HG02884 (cell line): ENCODE results near the gene EPHA4.

ENCODE experiments used
- ATAC-seq: cut with Tn5 transposase; IDR thresholded peaks from one replicate; pipeline ENCODE4 v1.9.1; 2021; ENCODE audit warnings: mild to moderate bottlenecking, moderate library complexity; ENCODE audit not compliant: unreplicated experiment

The EPHA4 gene

DNA sequence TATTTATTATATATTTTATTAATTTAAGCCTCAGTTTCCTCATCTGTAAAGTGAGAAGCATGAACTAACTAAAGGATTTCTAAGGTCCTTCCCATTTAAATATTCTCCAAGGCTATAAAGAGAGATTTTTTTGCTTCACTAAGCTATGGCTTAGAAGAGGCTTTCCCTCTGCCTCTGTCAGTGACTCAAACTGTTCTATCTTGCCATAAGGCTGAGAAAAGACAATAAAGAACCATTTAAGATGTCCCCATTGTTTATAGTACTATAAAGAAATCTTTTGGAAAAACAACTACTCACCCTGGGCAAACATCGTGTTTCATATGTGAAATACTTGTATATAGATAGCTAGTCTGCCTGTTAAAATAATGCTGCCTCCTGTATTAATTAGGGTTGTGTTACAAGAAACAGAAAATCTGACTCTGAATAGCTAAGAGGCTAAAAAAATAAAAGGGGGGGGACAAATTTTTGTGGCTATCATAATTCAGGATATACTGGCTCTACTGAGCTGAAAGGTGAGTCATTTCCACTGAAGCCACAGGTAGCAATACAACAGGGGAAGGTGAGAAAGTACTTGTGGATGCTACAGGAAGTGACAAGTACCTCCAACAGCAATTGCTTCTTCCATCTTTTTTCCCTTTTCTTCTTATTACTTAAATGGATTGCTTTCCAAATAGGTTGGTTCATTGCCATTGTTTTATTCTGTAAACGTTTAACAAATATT is 25.4 kb downstream of the EPHA4 start:
- no peak for ATAC-seq

DNA sequence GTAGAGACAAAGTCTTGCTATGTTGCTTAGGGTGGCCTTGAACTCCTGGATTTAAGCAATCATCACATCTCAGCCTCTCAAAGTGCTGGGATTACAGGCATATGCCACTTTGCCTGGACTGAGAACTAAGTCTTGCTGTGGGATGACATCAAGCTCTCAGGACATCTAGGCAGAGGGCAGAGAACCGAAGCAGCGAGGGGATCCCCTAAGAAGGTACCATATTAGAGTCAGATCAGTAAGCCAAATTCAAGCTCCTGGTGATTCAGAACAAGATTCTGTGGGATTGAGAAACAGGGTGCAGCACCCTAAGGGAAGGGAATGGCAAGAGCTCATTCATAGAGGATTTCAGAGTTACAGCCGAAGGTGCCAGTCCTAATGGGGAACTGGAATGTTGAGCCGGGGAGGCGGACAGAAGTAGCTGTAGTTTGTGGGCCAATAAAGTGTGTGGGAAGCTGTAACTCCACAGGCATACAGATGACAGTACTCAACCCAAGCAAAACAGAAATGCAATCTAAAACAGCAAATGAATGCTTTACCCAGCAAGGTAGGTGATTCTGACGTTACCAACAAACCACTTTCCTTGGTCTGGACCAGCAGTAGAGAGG is 30.9 kb downstream of the EPHA4 start:
- ATAC-seq: no peak

DNA sequence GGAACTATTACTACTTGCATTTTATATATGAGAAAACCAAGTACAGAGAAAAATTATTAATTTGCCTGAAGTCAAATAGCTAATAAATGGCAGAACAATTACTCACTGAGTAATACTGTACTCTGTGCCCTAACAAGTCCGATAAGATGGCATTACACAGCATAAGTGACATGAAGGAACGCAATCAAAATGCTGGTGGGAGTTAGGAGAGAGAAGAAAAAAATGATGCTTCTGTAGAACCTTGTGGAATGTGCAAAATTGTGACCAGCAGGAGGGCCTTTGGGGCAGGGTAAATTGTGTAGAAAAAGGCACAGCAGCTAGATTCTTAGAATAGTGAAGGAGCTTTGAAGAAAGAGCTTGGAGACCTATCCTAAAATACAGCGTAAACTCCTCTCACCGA is 32.9 kb downstream of the EPHA4 start:
- no peak for ATAC-seq

DNA sequence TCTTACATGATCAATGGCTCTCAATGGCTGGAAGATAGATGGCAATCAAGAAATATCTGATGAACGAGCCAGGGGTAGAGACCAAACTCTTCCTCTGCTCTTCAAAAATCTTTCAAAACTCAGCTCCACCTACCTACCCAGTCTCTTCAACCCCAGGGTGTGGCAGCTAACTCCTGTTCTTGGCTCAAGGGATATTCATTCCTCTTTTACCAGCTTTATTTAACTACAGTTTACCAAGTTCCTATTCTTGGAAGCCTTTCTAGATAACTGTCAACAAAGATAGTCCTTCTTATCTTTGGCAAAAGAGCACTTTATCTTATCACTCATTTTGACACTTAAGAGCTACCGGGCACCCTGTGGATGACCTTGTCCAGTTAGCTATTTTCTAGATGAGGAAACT is 36.3 kb downstream of the EPHA4 start:
- no peak for ATAC-seq

DNA sequence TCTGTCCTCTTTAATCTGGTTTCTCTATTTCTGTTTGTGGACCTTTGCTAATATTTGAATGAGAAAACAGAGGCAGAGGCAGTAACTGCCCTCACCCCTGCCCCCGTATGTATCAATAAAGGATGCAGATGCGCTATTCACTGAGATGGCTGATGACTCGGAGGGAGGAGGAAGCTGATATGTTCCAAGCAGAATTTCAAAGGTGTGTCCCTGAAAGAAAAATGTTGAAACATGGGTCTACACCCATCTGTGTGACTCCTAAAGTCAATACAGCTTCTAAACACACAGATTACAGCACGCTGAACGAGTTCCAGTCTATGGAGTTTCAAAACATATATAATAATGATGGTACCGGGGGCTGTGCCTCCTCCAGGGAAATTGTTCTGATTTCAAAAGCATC is 38.8 kb downstream of the EPHA4 start:
- no peak for ATAC-seq

DNA sequence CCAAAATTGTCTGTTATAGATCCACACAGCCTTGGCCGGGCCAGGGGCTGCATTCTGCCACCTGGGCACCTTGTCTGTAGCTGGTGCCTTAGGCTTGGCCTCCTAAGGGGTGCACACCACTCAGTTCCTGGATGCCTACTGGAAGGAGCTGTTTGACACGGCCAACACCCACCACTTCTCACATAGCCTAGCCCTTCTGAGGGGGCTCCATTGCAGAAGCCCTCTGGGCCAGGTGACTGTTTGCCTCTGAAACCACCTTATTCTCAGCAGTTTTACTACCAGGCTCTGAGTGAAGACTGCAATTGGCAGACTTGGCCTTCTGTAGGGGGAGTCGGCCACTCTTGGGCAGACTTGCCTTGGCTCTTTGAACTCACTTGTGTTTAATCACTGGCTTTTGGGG is 39.5 kb downstream of the EPHA4 start:
- no peak for ATAC-seq

DNA sequence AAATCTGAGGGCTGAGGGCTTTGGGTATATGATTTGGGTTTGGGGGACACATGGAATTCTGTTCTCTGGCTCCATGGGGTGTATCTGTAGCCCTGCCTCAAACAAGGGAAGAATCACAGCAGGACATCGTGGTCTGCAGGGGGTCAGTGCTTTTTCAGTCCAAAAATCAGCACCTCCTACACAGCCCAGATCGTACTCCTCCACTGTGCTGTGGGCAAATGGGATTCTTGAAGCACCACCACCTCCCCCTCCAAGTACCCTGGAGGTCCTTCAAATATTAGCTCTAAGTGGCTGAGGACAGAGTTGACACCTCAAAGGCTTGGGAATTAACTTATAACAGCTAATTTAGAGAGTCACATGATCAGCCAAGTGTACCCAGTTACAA is 41.5 kb downstream of the EPHA4 start:
- ATAC-seq: no peak

DNA sequence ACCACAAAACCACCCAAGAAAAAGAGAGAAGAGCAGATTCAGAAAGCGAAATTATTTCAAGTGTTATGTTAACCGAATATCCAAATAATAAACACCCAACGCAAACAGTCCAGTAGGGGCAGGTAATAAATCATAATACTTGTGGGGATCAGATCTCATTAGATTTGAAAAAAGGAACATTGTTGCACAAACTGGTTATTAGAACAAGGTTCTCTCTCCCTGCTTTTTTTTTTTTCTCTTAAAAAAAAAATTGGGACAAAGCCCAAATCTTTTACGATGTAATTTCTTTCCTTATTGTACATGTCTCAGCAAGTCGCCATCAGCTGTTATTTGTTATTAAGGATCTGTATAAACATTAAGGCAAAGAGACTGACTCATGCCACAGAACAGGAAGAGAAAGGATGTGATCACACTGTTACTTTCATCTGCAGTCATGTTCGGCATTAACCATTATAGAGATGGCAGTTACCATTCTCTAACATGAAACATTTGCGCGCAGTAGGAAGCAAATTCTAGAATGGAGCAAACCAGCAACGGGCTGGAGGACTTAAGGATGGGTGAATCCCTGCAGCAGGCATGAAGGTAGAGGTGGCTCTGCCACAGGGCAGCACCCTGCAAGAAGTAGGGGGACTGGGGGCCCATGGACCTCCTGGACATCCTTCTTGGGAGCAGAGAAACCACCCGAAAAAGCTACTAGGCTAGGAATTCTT is 42.0 kb downstream of the EPHA4 start:
- no peak for ATAC-seq

DNA sequence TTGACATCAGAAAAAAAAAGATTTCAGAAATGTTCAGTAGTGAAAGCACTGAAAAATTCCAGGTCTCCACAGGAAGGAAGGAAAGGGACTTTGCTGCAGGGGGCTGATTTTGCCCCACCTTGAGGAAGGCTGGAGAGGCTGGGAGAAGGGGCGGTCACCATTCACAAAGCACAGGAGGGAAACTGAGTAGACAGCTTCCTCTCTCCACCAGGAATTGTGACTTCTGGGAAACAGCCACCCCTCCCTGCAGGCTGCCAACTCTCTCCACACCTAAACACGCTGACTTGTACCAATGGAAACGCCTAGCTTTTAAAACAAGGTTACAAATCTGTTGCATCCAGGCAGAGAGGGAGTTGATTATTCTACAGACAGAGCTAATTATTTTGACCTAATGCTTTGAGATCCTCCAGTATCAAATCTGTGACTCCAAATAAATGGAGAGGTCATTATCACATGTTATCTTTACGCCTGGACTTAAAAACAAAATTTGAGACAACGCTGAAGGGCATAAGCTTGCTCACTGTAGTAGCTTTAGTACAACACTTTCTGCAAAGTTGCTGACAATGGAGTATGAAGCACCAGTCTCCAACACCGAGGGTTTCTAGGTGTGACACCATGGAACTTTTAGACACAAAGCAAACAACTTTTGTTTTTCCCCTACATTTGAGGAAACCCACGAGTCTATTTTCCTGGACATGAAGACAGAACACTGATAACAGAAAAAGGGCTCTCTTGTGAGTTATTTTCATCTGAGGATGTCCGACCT is 42.7 kb downstream of the EPHA4 start:
- ATAC-seq: no peak

DNA sequence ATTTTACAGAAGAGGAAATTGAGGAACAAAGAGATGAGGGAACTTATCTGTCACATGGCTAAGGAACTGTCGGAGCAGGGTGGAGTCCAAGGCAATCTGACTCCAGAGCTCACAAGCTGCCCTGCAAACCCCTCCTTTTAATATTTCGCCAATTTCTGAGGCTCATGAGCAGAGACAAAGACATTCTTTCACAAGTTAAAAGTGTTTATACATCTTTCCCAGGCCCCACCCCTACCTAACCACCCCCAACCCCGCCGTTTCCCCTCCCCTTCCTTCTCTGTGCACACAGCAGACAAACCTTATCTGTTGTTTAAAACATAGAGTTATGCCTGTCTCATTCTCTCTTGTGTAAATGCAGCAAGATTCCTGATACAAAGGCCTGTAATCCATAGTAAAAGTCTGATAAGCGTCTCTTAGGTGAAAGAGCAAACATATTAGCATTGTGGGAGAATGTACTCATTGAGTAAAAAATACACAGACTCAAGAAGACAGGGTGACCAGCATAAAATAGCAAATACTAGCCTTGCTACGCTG is 44.3 kb downstream of the EPHA4 start:
- ATAC-seq: no peak

DNA sequence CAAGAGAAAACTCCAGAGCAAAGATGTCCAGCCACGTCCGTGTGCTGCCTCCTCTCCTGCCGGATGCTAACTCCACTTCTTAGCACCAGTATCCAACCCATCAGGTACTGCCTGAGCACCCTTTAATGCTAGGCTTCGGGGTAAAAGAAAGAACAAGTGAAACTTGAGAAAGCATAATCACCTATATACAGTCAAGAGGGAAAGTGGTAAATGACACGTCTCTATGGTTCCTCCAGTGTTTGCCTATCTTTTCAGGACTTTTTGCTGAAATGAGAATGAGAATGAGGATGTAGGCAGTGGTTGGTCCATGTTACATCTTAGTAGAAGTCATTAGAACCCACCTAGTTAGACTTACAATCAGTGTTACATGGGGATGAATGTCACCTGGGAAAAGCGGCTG is 47.9 kb downstream of the EPHA4 start:
- no peak for ATAC-seq

DNA sequence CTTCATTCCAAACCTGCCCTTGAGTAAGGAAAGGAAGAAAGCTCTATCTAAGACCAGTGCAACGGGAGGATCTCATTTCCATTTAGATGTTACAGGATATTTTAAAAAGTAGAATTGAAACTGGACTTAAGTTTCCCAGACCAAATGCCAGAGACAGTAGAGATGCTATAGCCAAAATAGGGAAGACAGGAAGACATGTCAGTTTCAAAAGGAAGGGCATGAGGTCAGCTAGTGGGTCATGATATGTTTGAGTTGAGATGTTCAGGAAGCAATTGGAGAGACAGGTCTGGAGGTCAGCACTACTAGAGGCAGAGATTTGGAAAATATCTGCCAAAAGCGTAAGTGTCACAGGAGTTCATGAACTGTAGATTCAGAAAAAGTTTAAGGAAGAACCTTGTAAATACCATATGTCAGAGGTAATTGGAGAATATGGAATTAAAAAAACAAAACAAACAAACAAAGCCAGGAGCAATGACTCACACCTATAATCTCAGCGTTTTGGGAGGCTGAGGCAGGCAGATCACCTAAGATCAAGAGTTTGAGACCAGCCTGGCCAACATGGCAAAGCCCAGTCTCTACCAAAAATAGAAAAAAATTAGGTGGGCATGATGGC is 50.8 kb downstream of the EPHA4 start:
- no peak for ATAC-seq

DNA sequence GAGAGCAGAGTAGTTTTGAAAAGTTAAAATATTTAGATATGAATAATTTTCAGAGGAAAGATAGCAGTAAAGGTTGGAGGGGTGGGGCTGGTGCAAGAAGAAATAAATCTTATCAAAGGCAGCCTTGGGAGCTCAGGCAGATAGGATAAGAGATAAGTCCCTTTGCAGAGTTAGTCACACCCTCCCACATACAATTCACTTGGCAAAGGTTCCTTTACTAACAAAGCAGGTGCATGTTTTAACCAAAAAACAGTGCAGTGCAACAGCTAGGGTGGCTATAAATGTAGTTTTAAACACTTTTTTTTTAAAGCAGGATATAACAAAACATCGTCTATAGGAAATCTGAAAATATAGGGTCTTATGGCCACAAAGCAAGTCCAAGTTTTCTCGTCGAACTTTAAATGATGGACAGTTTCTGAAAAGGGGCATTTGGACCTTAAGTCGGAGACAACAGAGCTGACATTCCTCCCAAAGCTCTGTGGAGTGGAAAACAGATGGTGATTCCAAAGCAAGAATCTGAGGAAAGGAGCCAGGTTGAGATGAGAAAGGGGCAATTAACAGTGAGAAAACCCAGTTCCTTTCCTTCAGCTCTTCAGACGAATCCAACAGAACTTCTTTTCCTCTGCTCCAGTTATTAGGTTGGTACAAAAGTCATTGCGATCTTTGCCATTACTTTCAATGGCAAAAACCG is 53.0 kb downstream of the EPHA4 start:
- no peak for ATAC-seq

DNA sequence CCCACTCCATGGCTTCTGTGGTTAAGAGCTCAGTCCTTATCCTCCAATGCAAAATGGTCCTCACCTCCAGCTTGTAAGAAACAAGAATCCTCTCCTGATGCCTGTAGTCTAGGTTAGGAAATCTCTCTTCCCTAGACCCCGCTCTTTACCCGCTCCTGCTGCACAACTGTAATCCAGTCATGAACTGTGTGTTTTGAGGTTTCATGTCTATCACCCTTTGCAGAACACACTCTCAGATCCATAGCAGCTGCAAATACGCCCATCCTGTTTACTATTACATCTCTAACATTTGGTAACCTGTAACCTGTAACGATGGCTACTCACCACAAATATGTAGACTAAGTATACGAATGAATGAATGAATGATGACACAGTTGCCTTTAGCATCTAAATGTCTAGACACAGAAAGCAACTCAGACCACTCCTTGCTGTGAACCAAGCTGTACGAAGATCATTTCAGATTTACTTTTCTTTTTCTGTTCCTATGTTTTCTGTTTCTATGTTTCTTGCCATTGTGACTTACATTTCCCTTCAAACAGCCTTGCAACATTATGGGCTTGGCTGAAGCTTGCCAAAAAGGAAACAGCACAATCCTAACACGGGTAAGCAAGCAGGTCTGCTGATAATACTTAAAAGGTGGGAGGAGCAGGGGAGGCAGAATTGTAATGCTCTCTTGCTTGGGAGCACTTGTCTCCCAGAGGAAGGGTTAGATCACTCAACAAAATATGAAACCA is 53.7 kb downstream of the EPHA4 start:
- peak; percentile 44 for ATAC-seq

DNA sequence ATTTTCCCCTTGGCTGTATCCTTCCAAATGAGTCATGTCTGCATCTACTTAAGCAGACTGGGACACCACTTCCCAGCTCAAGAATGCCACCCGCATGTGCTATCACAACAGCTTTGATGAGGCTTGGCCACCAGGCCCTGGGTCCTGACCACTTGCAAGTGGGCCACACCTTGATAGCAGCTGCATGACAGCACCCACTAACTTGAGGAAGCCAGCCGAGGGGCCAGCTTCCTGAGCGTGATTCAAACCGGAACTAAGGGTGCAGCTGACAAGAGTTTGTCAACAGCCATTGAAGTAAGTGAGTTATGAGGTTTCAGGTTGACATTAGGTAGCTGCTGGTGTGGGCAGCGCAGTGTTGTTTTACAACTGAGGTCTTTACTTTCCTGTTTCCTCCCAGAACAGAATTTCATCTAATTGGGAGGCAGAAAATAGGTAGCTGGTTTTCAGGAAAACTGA is 54.4 kb downstream of the EPHA4 start:
- peak; percentile 93 for ATAC-seq

DNA sequence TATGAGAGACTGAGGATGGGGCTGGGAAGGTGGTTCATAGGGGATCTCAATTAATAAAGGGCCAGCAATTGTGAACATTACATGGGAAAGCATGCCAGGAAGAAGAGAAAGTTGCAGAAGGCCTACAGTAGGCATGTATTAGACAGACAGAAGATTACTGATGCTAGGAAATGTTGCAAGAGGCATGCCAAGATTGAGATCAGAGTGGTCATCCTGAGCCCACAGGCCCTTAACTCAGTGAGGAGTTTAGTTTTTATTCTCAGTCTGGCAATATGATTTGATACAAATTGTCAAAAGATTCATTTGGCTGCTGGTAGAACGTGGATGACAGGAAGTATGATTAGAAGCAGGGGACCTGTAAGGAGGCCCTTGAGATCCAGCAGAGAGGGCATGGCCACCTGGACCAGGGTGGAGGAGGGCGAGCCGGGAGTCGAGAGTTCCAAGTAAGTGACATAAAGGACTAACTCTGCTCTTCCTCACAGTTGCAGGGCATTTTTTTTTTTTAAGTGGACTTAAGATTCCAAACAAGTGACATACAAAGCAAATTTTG is 54.9 kb downstream of the EPHA4 start:
- ATAC-seq: no peak

DNA sequence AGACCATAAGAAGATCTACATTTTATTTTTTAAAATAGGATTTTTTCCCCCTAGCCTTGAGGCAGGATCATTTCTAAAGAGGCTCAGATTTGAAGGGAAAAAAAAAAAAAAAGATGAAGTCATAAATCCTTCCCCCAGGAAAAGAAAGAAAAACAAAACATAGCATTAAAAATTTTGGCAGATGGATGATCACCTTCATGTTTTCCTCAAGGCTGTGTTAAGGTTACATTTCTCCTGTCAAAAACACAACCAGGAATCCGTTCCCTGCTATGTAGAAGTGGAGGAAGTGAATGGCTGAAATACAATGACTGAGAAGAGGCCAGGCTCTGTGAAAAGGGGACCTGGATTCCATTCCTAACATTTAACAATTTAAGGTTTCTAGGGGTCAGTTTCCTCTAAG is 56.2 kb downstream of the EPHA4 start:
- no peak for ATAC-seq

DNA sequence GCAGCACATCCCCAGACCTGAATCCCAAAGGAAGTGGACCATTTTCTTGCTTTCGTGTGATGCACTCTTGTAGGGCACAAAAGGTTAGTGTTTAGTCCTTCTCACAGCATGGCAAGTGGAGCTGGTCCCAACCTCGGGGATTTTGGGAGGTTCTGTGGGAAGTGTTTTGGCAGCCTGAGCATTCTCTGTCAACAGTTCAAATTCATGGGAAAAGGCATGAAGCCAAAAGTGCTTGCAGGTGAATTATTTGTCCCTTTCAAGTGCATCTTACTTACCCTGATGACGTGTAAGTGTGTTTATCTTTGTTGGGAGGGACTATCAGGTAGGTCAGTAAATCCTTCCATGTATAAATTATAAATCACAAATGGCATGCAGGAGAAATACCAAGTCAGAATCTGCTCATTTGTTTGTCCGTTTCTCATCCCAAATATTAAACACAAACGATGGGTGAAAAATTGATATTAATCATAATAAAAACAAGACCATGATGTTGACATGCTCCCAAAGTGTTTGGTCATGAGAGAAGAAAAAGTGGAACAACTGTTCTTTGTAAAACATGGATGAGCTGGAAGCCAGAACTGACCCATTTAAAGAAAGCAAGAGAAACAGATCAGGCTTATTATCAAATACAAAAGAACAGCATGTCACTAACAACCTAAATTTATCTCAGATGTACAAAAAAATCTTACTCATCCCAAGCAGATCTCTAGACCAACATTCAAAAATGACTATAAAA is 57.6 kb downstream of the EPHA4 start:
- ATAC-seq: no peak

DNA sequence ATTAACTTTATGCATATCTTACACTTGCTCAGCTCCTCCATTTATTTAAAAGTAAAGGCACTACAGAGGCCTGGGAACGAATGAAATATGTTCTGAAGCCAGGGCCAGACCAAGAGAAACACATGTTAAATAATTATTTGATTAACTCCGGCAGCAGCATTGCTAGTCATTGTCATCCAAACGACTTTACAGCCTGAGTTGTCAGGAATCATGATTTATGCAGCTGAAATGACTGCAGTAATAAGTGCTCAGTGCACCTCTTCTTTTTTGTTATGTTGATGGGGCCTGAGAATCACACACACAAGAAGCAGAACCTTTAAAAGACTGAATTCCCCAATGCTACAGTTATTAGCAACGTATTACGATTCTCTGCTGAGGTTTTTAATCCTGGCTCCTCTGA is 58.9 kb downstream of the EPHA4 start:
- no peak for ATAC-seq
